ENCODE data around the gene CFAP53. TPM values are rescaled to one million over a fixed set of nuclear protein-coding genes. Genes with fewer than 3 reads are reported as not detected.
"Not testable (repeated sequence)": the region's sequence is repeated elsewhere in the genome, so short reads cannot be mapped to it uniquely, and the experiment has no call there.

The CFAP53 gene
- under 1 TPM in 2 of 3 donors, not detected in 1; 0.04 to 0.64 TPM for polyA plus RNA-seq

DNA sequence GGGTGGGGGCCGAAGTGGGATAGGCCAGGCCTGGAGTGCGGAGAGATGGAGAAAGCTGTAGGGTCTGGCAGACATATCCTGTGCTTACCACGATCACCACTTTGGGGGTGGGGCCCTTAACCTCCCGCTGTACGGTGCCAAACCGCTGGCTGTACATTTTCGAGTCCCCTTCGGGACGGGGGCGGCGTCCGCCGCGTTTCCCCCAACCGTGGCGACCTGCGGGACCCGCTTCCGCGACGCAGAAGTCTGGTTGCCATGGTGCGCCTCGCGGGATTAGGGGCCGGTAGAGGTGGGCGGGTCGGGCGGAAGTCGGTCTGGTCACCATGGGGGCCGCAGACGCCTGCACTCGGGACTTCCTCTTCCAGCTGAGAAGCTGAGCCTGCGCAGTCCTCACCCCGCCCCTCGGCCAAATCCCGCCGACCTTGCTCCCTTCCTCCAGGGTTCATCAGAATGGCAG, at the start of gene CFAP53:
Gene CFAP53, minus strand, starts transcription at position 248 of the 457 bp plus-strand sequence. Its CDS starts 91 bp downstream, at position 157.
- H3K27ac ChIP-seq (ENCODE audit: low read depth, low read length), result no peak within 1 kb of the TSS
- WGBS, 3 donors, result 0 to 2% (median 0%) methylated on average over 37 of the region's 37 CpGs

DNA sequence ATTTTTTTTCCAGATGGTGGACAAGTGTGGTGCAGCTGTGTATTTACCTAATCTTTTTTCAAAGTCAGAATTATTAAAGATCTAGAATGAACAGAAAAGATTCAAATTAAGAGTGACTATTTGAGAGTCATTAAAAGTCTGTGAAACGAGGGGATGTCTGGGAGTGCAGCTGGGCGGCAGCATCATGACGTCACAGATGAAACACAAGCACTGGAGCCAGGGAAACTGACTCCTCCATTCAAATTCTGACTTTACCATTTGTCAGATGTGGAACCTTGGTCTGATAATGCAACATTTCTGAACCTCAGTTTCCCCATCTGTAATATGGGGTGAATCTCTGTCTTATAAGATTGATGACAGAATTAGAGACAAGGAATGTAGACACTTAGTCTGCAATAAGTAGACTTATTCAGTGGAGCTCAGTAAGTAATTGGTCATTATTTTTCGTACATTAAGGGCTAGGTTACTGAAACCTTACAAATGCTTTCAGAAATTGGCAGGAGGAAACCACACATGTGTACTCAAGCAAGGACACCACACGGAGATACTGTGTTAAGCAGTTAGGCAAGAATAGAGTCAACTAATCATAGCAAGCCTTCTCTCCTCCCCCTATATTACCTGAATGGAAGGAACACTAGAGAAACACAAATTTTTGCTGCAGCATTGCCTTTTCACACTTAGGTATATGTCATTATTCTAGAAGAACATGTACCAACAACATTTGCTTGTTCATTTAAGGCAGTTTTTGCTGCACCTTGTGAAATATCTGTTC, 49.0 kb upstream of the CFAP53 start:
- 56 to 64% (median 63%) methylated on average over 5 of the region's 5 CpGs for WGBS, 3 donors
- H3K27ac ChIP-seq (ENCODE audit: low read depth, low read length), result no peak overlapping the region

DNA sequence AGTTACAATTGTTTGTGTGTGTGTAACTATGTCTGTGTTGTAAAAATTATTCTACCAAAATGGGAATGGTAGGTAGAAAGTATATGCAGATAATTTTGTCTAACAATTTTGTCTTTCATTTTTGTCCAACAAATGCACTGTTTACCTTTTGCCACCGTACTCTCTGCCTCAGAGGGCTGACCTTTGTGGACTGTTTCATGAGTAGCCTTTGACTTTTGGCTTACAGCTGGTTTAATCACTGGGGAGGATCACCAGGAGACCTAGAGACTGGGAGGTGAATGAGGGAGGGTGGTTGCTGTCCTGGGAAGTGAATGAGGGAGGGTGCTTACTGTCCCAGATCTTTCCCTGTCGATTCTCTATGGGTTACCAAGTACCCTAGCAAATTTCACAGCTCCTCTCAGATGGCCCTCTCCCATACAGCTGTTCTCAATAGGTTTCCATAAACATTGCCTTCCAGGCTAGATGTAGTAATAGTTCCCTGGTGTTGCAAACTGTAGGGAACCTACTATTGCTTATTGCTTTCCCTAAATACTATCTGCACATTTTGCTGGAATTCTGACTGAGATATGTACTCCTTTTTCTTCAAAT, 47.7 kb upstream of the CFAP53 start:
- no peak overlapping the region for H3K27ac ChIP-seq (ENCODE audit: low read depth, low read length)
- 41 to 48% (median 45%) methylated on average over 2 of the region's 2 CpGs for WGBS, 3 donors

- H3K27ac ChIP-seq (ENCODE audit: low read depth, low read length), result no peak overlapping the region
- WGBS, 3 donors, result 75 to 86% (median 83%) methylated on average over 2 of the region's 2 CpGs
Measured at GRCh38 chr18:50313031-50313607, 46.8 kb upstream of the CFAP53 start.

DNA sequence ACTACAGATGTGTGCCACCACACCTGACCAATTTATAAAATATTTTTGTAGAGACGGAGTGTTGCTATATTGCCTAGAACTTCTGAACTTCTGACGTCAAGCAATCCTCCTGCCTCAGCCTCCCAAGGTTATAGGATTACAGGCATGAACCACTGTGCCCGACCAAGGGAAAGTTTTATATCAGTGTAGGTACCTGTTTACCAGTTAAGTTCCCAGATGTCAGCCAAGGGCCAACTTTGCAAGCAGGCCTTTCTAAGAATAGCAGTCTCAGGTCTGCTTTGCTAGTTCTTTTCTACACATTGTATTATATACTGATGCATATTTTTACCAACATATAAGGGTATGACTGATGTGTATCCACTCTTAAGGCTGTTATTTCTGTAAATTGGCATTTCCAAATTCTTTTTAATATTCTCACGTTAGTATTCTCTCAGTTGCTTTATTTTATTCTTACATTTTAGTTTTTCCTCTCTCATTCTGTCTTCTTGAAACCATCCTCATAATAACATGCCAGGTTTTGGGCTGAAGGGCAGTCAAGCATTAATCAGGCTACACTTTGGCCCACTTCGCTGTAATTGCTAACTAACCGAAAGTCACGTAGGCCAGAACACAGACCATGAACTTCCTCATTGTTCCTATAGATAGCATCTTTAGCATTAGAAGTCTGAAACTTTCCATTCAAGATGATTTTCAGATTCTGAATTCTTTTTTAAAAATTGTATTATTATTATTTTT, 46.2 kb upstream of the CFAP53 start:
- 71 to 87% (median 84%) methylated on average over 7 of the region's 7 CpGs for WGBS, 3 donors
- H3K27ac ChIP-seq (ENCODE audit: low read depth, low read length), result no peak overlapping the region

DNA sequence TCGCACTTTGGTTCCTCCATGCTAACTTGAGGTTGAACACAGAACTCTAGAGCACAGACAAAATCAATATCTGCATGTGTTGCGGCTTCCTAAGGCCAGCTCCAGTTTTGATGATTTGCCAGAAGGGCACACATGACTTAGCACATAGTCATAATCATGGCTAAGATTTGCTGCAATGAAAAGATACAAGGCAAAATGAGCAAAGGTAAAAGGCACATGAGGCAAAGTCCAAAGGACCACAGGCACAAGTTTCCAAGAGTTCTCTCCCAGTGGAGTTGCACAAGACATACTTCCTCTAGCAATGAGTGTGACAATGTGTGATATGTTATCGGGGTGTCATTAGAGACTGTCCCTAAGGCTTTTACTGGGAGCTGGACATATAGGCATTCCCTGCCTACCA, 45.4 kb upstream of the CFAP53 start:
- 42 to 83% (median 74%) methylated on average over 3 of the region's 3 CpGs for WGBS, 3 donors
- H3K27ac ChIP-seq (ENCODE audit: low read depth, low read length), result no peak overlapping the region

DNA sequence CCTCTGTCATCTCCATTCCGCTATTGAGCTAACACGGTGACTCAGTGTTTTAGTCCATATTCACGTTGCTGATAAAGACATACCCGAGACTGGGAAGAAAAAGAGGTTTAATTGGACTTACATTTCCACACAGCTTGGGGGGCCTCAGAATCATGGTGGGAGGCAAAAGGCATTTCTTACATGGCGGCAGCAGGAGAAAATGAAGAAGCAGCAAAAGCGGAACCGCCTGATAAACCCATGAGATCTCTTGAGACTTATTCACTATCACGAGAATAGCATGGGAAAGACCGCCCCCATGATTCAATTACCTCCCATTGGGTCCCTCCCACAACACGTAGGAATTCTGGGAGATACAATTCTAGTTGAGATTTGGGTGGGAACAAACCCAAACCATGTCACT, 43.8 kb upstream of the CFAP53 start:
- no peak overlapping the region for H3K27ac ChIP-seq (ENCODE audit: low read depth, low read length)
- 86 to 87% (median 87%) methylated on average over 10 of the region's 10 CpGs for WGBS, 3 donors

DNA sequence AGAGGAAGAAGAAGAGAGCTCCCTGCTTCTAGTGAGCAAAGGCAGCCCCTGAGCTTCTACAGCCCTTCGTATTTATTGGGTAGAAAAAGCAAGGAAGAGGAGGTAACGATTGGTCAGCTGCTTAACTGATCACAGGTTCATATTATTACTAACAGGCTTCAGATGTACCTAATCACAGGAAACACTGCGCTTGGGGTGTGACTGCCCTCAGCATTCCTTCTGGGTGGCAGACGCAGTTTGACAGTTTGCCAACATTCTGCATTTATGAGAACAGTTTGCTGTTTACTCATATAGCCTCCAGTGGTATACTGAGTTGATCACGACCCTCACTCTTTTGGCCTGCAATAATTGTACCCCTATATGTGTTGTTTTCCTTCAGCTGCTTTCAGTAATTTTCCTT, 42.6 kb upstream of the CFAP53 start:
- H3K27ac ChIP-seq (ENCODE audit: low read depth, low read length), result not testable (repeated sequence)
- 58 to 79% (median 69%) methylated on average over 5 of the region's 5 CpGs for WGBS, 3 donors

DNA sequence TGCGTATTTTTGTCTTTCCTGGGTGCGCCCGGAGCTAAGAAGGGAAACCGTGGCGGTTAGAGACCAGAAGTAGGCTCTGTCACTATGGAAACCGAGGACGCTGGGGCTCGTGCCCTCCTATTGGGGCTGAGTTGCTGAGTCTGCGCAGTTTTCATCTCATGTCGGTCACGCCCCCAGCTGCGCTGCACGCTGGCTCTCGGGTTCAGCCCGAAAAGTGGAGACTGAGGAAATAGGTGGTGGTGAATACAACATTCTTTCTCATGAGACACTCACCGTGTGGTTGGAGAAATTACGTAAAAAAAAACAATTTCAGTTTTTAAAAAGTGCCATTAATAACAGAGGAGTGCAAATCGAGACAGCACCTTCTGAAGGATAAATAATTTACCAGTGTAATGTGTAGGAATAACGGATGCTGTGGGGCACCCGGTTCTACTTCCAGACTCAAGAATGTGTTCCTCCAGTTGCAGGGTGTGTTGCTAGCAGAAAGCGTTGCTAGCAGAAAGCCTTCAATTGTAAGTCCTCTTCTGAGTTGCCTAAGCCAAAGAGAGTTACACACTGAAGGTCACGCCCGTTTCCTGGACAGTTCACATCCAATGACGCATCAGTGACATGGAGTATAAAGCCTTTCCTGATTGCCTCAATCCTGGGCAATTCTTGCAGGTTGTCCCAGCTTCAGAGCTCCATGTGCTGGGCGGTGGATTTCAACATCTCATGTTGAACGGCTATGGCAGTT, 41.6 kb upstream of the CFAP53 start:
- H3K27ac ChIP-seq (ENCODE audit: low read depth, low read length), result no peak overlapping the region
- WGBS, 3 donors, result 3 to 6% (median 3%) methylated on average over 26 of the region's 26 CpGs

- H3K27ac ChIP-seq (ENCODE audit: low read depth, low read length), result no peak overlapping the region
- 1 to 3% (median 1%) methylated on average over 8 of the region's 8 CpGs for WGBS, 3 donors
Measured at GRCh38 chr18:50307400-50307737, 41.1 kb upstream of the CFAP53 start.

GRCh38 chr18:50306944-50307343, 40.6 kb upstream of the CFAP53 start:
- WGBS, 3 donors, result 47 to 56% (median 55%) methylated on average over 8 of the region's 8 CpGs
- H3K27ac ChIP-seq (ENCODE audit: low read depth, low read length), result no peak overlapping the region

- 55 to 75% (median 64%) methylated on average over 5 of the region's 5 CpGs for WGBS, 3 donors
- no peak overlapping the region for H3K27ac ChIP-seq (ENCODE audit: low read depth, low read length)
Measured at GRCh38 chr18:50301074-50301473, 34.8 kb upstream of the CFAP53 start.

DNA sequence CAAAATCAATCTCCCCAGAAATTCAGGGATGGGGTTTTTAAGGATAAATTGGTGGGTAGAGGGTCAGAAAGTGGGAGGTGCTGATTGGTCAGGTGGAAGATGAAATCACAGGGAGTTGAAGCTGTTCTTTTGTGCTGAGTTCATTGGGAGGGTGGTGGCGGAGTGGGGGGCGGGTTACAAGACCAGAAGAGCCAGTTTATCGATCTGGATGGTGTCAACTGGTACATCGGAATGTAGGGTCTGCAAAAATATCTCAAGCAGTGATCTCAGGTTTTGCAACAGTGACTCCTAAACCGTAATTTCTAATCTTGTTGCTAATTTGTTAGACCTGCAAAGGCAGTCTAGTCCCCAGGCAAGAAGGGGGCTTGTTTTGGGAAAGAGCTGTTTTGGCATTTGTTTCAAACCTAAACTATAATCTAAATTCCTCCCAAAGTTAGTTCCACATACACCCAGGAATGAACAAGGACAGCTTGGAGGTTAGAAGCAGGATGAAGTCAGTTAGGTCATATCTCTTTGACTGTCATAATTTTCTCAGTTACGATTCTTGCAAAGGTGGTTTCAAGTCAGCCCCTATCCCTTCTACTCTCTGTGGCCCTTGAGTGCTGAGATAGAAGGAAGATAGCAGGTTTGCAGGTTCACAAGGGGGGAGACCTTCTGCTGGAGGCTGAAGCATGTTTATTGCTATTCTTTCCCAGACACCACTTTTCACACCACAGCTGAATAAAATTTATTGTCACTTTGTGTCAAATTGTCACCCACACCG, 33.5 kb upstream of the CFAP53 start:
- 53 to 79% (median 69%) methylated on average over 7 of the region's 7 CpGs for WGBS, 3 donors
- no peak overlapping the region for H3K27ac ChIP-seq (ENCODE audit: low read depth, low read length)

DNA sequence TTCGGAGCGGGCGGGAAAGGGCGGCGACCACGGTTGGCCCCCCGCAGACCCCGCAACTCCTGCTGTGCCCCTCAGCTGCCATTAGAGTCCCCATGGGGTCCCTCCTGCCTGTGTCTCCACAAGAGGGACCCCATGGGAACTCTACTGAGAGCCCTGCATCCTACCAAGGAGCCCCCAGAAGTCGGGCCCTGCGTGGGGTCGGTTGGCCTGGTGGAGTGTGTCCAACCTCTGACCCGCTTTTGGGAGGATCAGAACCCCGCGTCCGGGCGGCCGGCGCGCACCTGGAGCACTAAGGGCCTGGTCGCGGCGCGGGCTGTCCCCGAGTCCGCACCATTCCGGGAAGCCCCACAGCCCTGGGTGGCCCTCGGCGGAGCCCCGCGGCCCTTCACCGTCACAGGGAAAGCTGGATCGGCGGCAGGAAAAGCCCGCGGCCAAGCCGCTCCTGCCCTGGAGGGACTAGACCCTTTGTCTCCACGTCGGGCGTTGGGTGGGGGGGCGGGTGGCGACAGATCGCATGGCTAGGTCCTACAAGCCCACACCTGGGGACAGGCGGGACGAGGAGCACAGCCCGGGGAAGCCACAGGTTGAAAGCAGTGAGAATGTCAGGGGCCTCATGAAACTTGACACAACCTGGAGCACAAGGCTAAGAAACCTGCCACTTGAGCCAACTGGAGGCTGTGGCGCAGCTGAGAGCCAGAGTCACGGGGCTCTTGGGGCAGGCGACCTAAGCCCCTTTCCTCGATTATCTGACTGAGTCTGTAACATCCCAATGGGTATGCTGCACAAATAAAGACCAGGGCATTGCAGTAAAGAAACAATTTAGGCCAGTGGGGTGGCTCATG, 32.4 kb upstream of the CFAP53 start:
- no peak overlapping the region for H3K27ac ChIP-seq (ENCODE audit: low read depth, low read length)
- WGBS, 3 donors, result 22 to 32% (median 30%) methylated on average over 40 to 49 of the region's 49 CpGs

DNA sequence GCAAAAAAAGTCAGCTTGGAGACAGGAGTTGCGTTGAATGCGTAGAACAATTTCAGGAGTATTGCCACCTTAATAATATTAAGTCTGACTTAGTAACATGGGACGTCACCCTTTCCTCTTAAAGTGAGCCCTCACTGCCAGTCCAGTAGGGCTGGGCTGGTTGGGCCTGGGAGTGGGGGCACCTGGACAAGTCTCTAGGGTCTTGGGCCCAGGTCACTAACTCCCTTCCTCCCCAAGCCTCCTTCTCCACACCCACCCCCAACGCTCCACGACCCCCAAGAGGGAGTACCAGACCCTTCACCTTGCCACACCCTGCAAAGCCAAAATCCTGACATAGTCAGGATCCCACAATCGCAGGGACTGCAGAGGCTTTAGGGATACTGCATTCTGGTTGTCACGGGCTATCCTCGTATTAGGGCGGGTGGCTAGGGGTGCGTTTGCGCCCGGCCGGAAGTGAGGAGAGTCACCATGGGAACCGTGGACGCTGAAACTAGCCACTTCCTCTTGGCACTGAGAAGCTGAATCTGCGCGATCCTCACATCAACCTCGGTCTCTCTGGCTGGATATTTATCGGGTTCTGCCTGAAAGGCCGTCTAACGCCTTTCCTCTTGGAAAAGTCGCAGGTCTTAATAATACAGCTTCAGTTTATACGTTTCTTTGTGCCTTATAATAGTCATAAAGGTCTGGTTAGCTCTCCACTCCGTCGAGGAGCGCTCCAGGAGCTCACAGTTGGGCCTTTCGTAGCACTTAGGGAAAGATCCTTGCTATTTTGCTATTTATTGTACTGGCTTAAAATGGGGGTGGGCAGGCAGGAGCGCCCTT, 31.5 kb upstream of the CFAP53 start:
- WGBS, 3 donors, result 9 to 12% (median 9%) methylated on average over 28 of the region's 28 CpGs

DNA sequence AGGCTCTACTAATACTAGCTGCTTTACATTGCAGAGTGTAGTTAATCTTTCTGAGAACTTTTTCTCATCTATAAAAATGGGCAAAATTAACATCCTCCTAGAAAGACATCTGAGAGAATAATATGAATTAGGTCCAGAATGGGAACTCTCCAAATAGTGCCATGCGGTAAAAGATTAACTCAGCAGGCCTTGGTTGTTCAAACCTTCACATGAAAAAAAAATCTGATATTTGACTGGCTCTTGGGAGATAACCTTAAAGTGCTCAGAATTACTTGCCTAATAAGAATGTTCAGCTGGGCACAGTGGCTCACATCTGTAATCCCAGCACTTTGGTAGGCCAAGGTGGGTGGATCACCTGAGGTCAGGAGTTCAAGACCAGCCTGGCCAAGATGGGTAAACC, 26.7 kb upstream of the CFAP53 start:
- WGBS, 3 donors, result 9 to 94% (median 93%) methylated on average over 1 of the region's 1 CpG
- H3K27ac ChIP-seq (ENCODE audit: low read depth, low read length), result no peak overlapping the region

More for the DNA sequence above, 31.5 kb upstream of the CFAP53 start:
- H3K27ac ChIP-seq (ENCODE audit: low read depth, low read length), result no peak overlapping the region

Data from adipose tissue (tissue), 3 donors.